Ovary (tissue), 9 donors: Measurements from ENCODE around the gene CLASP1. TPM values are rescaled to one million over a fixed set of nuclear protein-coding genes. Genes with fewer than 3 reads are reported as not detected.
A peak's percentile ranks its signal among the peaks of the same experiment; 100 is the strongest.
"Not testable (repeated sequence)": the region's sequence is repeated elsewhere in the genome, so short reads cannot be mapped to it uniquely, and the experiment has no call there.

Experiments
- DNase-seq, 5 donors: peaks; one replicate each; pipeline ENCODE4 v3.0.0-alpha.2; 2019 to 2020
- H3K27ac ChIP-seq, 2 donors: fragments of 200-600 bp; one replicate each; pipeline versions ENCODE4 v1.5.1 to v1.8.0; 2019 to 2022
- H3K27me3 ChIP-seq: fragments of 200-600 bp; one replicate; pipeline ENCODE4 v1.8.0; 2022
- H3K36me3 ChIP-seq: fragments of 200-600 bp; sonication (generic); one replicate; pipeline ENCODE4 v1.5.1; 2019
- H3K4me1 ChIP-seq: one replicate; pipeline ENCODE4 v1.8.1; 2013; ENCODE audit warnings: mild to moderate bottlenecking, moderate library complexity; ENCODE audit not compliant: insufficient read depth
- H3K4me3 ChIP-seq: fragments of 200-600 bp; sonication (generic); one replicate; pipeline ENCODE4 v1.5.1; 2017
- H3K9me3 ChIP-seq, 2 donors: fragments of 200-600 bp in 1 of 2; sonication (generic) in 1 of 2; one replicate each; pipeline versions ENCODE4 v1.5.1 to v1.8.1; 2013 to 2019; ENCODE audit warnings: mild to moderate bottlenecking in 1 of 2, moderate library complexity in 1 of 2
- CTCF ChIP-seq, 3 donors: fragments of 450-650 bp in 2 of 3; fragments of 200-600 bp in 1 of 3; IDR thresholded peaks; one replicate each; pipeline versions ENCODE4 v1.5.1 to v1.8.0; 2016 to 2022; ENCODE audit warnings: antibody characterized with exemption in 3 of 3, mild to moderate bottlenecking in 1 of 3
- EP300 ChIP-seq: sonication (generic); formaldehyde crosslinking; IDR thresholded peaks from one replicate; pipeline ENCODE4 v1.6.1; 2017; ENCODE audit warnings: antibody characterized with exemption
- POLR2A ChIP-seq: fragments of 450-650 bp; IDR thresholded peaks from one replicate; pipeline ENCODE4 v1.6.1; 2017; ENCODE audit warnings: antibody characterized with exemption, mild to moderate bottlenecking, moderate library complexity
- WGBS, 3 donors: extraction: QIAGEN DNeasy Blood & Tissue Kit in 1 of 3; methylation state at CpG; one replicate each; pipeline versions ENCODE4 v1.1.5 to v1.1.7; 2013 to 2017; 5-methylcytosine and 5-hydroxymethylcytosine counted together
- intact Hi-C, 4 donors: fragments of 100-400 bp; cut with DNase I; formaldehyde crosslinking; loops; one replicate each; pipeline versions ENCODE4 v1.11.0 to v1.15.1; 2022 to 2023
- polyA plus RNA-seq, 2 donors: library from polyadenylated mRNA; stranded (reverse); fragments of 200-250 nt in 1 of 2; fragments of 350-450 nt in 1 of 2; fragmentation: Illumina TruSeq in 1 of 2; extraction: RNeasy Lipid Tissue Mini Kit (QIAGEN cat#74804) in 1 of 2; gene quantifications; one replicate each; pipeline ENCODE4 v1.2.3, GENCODE V29; 2013 to 2014
- total RNA-seq, 7 donors: library from RNA; depleted of rRNA in 2 of 7; stranded (reverse); fragments of >200 nt in 2 of 7; fragmentation: NEBNext Ultra II Directional in 3 of 7; extraction: Animal tissue kit (Norgen Biotek cat#: 25700) in 3 of 7; gene quantifications; one replicate each; pipeline versions ENCODE4 v1.1.0 to v1.2.4, GENCODE V29; 2016 to 2023
- donor health status: DM: no; HTN: no; CAD: no; lungs with moderate emphysema.
- donor health status: DM: no; HTN: no; CAD: no.
- donor health status: Bipolar disorder and iron deficiency.
- donor health status: DM: yes; HTN: yes; CAD: no.
- donor health status: DM: no; HTN: no; CAD: no.
- donor health status: DM: yes; HTN: yes; CAD: no.

Gene CLASP1
- total and polyA plus RNA-seq, 9 donors, result 15.8 to 58.7 (median 47.9) TPM

GRCh38 chr2:121659933-121660332 is 10.7 kb upstream of the CLASP1 start:
- H3K9me3 ChIP-seq, result no peaks in the 10 kb centered on the region
- H3K4me3 ChIP-seq, result no peak overlapping the region
- 81 to 96% (median 90%) methylated on average over 6 of the region's 6 CpGs for WGBS, 3 donors
- H3K27ac ChIP-seq, result no peak overlapping the region
- no peaks in the 10 kb centered on the region for H3K27me3 ChIP-seq
- no peak for DNase-seq
- TF ChIP-seq POLR2A (no peak), EP300 (no peak), CTCF (IDR thresholded peaks at IDR 0.05) (no peak)
- H3K4me1 ChIP-seq, result no peaks in the 10 kb centered on the region
- intact Hi-C loops, result no loop called here
- H3K36me3 ChIP-seq, result no peaks in the 10 kb centered on the region

GRCh38 chr2:121658393-121658792 is 9.1 kb upstream of the CLASP1 start:
- H3K36me3 ChIP-seq, H3K9me3 ChIP-seq, H3K4me3 ChIP-seq, intact Hi-C loops, DNase-seq, H3K27ac ChIP-seq, H3K27me3 ChIP-seq, H3K4me1 ChIP-seq: not testable (repeated sequence)
- 81 to 94% (median 89%) methylated on average over 1 of the region's 1 CpG for WGBS, 3 donors

GRCh38 chr2:121653035-121653434 is 3.8 kb upstream of the CLASP1 start:
- no peak overlapping the region for H3K27ac ChIP-seq
- no peak for TF ChIP-seq CTCF (IDR thresholded peaks at IDR 0.05)
- no peak for TF ChIP-seq EP300
- TF ChIP-seq POLR2A, result no peak

GRCh38 chr2:121650315-121650930 is 1.2 kb upstream of the CLASP1 start:
- no peak for TF ChIP-seq CTCF (IDR thresholded peaks at IDR 0.05)
- TF ChIP-seq EP300, result no peak
- TF ChIP-seq POLR2A, result no peak
- intact Hi-C loops, result no loop called here
- Histone ChIP-seq H3K36me3 (no peaks in the 10 kb centered on the region), H3K4me3 (peak overlapping the region; percentile 92), H3K27ac (peak overlapping the region; percentile 86 to 90), H3K9me3 (no peaks in the 10 kb centered on the region), H3K4me1 (peaks cover 9% of the 10 kb centered on the region), H3K27me3 (no peaks in the 10 kb centered on the region)
- DNase-seq, result peak in 2 of 5 donors; percentile 15 to 36
- 0 to 1% (median 1%) methylated on average over 23 of the region's 23 CpGs for WGBS, 3 donors

More at GRCh38 chr2:121653035-121653434, 3.8 kb upstream of the CLASP1 start:
- no peak for DNase-seq
- no peak overlapping the region for H3K4me3 ChIP-seq
- H3K4me1 ChIP-seq, result peaks cover 7% of the 10 kb centered on the region
- intact Hi-C loops, result no loop called here
- no peaks in the 10 kb centered on the region for H3K36me3 ChIP-seq
- no peaks in the 10 kb centered on the region for H3K9me3 ChIP-seq
- H3K27me3 ChIP-seq, result no peaks in the 10 kb centered on the region
- WGBS, 3 donors, result 86 to 95% (median 91%) methylated on average over 1 of the region's 1 CpG

- H3K4me1 ChIP-seq, result peaks cover 9% of the 10 kb centered on the region
- no peak for TF ChIP-seq POLR2A
- TF ChIP-seq CTCF (IDR thresholded peaks at IDR 0.05), result peak in 1 of 3 donors; percentile 16
- peak; percentile 23 for TF ChIP-seq EP300
- intact Hi-C loops, result loop anchor here (2.0 to 10.0 kb wide), 5 partner anchors 85 to 125 kb away; partner anchors contain the start of genes RNU4ATAC (in 3 of the 4) and NIFK (in 2 of the 4)
- H3K9me3 ChIP-seq, result no peaks in the 10 kb centered on the region
- H3K27ac ChIP-seq, result peak overlapping the region; percentile 86 to 90
- no peaks in the 10 kb centered on the region for H3K36me3 ChIP-seq
- no peaks in the 10 kb centered on the region for H3K27me3 ChIP-seq
- DNase-seq, result peak; percentile 94 to 97 (median 95)
- 0% methylated on average over 45 of the region's 45 CpGs for WGBS, 3 donors
- H3K4me3 ChIP-seq, result peak overlapping the region; percentile 92
Observed at GRCh38 chr2:121649596-121650314, 493 bp upstream of the CLASP1 start.
